Measurements from ENCODE around the gene SMS.

The SMS gene

GRCh38 chrX:21985332-21985777, 44.8 kb downstream of the SMS start:
- peak; percentile 62 for DNase-seq

GRCh38 chrX:21986596-21986995, 46.1 kb downstream of the SMS start:
- no peak for DNase-seq

DNA sequence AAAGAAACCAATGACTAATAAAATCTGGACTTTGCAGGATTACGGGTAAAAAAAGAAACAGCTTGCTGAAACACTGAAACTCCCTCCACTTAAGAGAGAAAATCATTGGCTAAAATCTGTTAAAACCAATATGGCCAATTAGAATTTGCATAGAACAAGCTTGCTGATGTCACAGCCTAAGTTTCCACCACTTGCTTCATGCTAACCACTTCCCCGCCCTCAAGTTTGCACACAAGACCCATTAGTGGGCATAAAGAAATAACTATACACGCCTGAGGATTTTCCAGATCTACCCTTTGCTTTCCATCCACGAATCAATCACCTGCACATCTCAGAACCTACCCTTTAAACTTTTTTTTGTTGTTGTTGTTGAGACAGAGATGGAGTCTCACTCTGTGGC, 48.9 kb downstream of the SMS start:
- no peak for DNase-seq

GRCh38 chrX:21990832-21991231, 50.3 kb downstream of the SMS start:
- no peak for DNase-seq

- DNase-seq = no peak
Measured at GRCh38 chrX:21991504-21991903, 51.0 kb downstream of the SMS start.

DNA sequence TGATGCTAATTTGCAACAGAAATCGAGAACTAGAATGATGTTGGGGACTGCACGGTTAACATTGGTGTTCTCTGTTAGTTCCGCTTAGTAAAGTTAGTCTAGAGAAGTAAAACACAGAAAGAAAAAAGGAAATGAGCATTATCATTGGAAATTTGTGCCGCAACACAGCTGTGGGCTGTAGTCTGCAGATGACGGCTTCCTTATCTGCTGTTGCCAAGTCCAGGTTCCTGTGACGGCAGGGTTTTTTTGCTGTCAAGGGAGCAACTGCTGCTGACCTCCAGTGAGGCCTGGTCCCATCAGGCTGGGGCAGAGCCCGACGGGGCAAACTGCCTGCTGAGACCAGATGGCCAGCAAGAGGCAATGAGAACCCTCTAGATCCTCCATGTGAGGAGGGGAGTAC, 52.8 kb downstream of the SMS start:
- DNase-seq = no peak

DNA sequence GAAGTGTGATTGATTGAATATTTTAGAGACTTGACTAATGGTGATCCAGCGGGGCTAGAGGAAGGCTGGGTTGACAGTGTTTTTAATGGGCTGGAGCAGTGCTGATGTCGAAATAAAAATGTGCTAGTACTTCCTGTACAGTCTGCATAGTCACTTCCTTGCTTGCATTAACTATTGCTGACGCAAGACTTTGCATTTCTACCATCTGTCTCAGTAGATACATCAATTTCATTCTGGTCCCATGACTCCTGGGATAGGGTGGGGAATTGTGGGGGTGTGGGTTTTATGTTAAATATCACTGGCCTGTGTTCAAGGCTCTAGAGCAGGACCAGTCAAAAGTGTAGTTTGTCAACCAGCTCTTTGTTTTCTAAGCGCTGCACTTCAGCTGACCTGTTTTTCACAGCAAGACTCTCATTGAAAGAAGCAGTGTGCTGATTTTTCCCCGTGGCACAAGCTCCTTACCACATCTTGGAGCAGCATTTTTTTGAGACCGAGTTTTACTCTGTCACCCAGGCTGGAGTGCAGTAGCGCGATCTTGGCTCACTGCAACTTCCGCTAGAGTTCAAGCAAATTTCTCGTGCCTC, 56.5 kb downstream of the SMS start:
- no peak for DNase-seq

GRCh38 chrX:21998037-21998436, 57.5 kb downstream of the SMS start:
- no peak for DNase-seq

- no peak for DNase-seq
Measured at GRCh38 chrX:22004866-22005265, 64.4 kb downstream of the SMS start.

DNA sequence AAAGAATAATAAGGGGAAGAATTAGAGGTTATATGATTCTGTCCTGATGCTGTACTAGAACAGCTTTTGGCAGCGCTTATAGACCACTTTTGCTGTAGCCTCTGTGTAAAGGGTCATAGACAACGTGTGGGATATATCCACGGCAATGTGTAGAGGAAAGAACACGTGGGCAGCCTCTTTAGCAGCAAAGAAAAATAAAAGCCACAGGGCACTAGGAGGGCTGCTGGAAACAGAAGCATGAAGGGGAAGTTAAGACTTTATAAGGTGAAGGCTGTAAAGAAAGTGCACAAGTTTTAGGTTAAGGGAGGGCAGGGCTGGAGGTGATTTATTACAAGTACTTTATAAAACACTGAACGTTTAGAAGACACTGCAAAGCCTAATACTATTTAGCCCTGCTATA, 71.5 kb downstream of the SMS start:
- DNase-seq = no peak

GRCh38 chrX:22012931-22013330, 72.4 kb downstream of the SMS start:
- no peak for DNase-seq

DNA sequence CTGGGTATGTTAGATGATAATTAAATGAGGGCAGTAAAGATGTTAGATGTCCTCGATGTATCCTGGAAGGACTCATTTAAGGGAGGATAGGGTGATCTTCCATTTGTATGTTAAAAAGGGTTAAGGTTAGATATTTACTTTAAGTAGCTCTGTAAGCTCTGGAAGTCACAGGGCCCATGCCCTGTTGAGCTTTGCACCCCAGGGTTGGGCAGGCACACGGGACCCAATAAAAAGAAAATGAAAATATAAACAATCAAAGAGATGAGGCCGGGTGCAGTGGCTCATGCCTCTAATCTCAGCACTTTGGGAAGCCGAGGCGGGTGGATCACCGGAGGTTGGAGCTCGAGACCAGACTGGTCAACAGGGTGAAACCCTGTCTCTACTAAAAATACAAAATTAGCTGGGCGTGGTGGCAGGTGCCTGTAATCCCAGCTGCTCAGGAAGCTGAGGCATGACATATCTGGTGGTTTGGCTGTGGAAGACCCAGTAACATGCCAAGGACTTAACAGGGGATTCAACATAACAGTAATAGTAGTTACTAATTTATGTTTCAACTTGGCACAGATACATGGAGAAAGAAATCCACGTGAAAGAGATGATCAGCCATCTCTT, 74.7 kb downstream of the SMS start:
- no peak for DNase-seq

DNA sequence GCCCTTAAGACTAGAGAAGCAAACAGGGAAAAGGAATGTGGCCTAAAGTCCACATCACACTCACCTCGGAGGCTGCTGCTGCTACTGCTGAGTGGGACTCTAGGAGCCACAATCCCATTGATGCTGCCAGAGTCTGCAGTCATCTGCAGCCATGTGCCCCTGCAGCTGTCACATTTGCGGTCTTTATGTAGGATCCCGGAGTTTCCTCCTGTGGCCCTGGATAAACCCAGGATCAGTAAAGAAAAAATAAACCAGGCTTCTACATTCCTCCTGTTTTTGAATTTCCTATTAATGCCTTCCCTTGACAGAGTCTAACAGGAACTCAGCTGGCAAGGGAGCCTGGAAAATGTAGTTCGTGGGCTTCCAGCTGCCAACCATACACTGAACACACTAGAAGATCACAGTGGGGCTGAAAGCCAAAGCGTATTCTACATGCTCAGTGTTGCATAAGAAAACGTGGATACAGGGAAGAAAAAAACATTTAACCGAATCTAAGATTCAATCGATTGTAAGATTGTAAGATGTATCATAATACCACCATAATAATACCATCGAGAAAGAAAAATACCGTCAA, 81.3 kb downstream of the SMS start:
- DNase-seq = no peak

DNA sequence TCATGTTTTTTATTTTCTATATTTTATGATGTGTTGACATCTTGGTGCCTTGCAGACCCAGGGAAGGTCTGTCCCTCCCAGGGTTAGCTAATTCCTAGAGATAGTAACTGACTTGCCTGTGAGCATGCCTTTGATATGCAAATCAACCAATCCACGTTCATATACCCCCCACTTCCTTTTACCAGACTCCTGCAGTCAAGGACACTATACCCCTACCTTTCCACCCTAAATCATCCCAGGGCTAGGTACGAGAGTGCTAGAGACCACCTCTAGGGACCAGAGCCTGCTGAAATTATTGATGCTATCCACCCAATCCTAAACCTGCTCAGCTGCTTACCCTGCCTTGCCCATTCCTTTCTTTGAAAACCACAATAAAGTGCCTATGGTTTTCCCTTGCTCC, 84.1 kb downstream of the SMS start:
- DNase-seq = no peak

DNA sequence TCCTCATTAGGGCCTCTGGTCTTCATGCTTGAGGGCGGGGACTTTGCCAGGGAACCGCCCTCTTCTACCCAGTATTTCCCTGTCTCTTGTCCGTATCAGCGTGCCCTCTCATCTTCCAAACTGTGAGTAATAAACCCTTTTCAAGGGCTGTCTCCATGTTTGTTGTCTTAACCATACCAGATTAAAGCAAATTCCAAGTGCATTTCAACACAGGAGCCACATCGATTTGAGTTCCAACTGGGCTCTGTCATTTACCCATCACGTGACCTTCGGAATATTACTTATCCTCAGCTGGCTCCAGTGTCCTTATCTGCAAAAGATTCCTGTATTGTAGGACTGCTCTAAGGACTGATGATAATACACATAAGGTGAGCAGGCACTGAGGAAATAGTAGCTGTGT, 85.2 kb downstream of the SMS start:
- no peak for DNase-seq

GRCh38 chrX:22026731-22027130, 86.2 kb downstream of the SMS start:
- DNase-seq = no peak

DNA sequence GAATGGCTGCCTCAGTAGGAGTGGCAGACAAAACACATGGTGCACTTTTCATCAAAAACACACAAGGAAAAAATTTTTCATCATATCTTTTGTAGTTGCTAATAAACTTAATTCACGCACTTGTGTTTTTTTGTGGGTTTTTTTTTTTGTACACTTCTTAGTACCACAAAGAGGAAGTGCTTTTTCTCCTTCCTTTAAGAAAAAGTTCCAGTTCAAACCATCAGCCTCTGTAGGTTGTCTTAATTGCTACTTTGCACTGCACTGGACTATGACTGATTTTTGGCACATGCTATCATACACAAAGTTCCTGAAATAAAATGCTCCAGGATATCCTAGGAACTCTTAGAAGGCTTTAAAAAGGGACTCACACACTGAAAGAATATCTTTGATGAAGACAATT, 91.6 kb downstream of the SMS start, which contains the start of gene PHEX:
TSS of gene PHEX (plus strand) at position 242 of the 400 bp plus-strand sequence. CDS start 681 bp downstream, outside the sequence.
- DNase-seq = no peak

GRCh38 chrX:22032506-22032905, 92.0 kb downstream of the SMS start:
- DNase-seq = no peak

DNA sequence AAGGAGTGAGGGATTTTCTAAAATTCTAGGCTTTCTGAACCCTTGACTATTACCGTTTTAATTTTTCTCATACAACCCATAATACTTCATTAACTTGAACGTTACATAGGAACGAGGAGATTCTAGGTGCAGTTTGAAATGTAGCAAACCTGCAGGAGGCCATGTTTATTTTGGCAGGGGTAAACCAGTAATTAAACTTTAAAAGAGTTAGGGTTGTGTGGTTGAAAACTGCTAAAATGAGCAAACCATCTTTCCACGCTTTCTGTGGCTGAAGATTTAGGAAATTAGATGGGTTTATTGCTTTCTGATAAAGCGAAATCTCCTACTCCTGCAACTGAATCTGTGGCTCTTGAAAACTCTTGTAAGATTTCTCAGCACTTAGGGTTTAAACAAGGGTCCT, 93.3 kb downstream of the SMS start:
- DNase-seq = no peak

- no peak for DNase-seq
Measured at GRCh38 chrX:22035236-22035635, 94.7 kb downstream of the SMS start.

DNA sequence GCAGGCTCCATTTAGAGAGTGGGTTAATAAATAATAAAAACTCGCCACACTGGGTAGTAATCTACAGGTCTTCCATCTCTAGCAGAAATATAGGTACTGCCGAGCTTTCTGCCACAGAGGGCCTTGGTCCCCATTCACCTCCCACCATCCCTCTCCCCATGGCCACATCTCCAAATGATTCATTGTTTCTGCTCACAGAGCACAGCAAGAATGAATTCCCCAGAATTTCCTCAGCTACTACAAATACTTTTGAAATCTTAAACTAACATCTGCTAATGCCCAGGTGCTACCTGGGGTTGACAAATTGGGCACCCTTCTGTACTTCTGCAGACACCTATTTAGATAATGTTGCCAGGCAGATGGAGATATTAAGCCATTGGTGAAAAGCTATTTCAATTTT, 96.7 kb downstream of the SMS start:
- no peak for DNase-seq

- no peak for DNase-seq
Measured at GRCh38 chrX:22037911-22038537, 97.5 kb downstream of the SMS start.

- DNase-seq = no peak
Measured at GRCh38 chrX:22039541-22039940, 99.0 kb downstream of the SMS start.

DNA sequence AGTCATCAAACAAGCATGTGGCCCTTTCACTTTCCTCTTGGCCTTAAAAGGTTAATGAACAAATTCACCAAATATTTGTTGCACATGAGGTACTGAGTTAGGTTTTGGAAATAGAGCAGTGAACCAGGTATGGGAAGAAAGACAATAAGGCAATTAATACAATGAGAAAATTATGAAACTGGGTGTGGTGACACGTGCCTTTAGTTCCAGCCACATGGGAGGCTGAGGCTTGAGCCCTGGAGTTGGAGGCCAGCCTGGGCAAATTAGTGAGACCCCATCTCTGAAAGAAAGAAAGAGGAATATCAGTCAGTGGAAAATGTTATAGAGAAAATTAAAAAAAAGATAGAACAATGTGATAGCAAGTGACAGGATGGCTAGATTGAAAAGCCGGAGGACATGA, 99.7 kb downstream of the SMS start:
- DNase-seq = no peak
